ENCODE measurements around the gene TLL1. TPM values are rescaled to one million over a fixed set of nuclear protein-coding genes. Genes with fewer than 3 reads are reported as not detected.
A peak's percentile ranks its signal among the peaks of the same experiment; 100 is the strongest.

Gene TLL1
- total and polyA plus RNA-seq, 8 donors: 1.4 to 7.7 (median 3.9) TPM

DNA sequence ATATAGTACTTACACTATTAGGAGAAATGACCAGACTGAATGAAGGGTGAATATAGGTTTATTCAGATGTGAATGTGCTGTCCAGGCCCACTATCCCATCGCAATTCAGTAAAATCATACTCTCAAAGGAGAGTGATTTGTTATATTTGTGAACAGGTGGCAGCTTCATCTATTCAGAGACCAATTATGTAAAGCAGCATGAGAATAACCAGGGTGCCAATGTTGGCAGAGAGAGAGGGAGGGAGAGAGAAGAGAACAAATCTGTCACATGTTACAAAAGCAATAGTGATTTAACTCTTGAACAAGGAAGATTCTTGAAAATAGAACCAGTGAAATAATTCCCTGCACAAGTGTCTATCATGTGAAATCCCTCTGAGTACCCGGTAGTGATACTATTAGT is 38.9 kb upstream of the TLL1 start:
- ATAC-seq (no peak), DNase-seq (no peak)
- Histone ChIP-seq H3K4me3 (no peak overlapping the region), H3K4me1 (no peaks in the 10 kb centered on the region), H3K36me3 (no peaks in the 10 kb centered on the region), H3K27me3 (no peaks in the 10 kb centered on the region), H3K27ac (no peak overlapping the region), H3K9me3 (no peaks in the 10 kb centered on the region)
- intact Hi-C loops (cut with DNase I): no loop called here
- TF ChIP-seq, protein P1, sequence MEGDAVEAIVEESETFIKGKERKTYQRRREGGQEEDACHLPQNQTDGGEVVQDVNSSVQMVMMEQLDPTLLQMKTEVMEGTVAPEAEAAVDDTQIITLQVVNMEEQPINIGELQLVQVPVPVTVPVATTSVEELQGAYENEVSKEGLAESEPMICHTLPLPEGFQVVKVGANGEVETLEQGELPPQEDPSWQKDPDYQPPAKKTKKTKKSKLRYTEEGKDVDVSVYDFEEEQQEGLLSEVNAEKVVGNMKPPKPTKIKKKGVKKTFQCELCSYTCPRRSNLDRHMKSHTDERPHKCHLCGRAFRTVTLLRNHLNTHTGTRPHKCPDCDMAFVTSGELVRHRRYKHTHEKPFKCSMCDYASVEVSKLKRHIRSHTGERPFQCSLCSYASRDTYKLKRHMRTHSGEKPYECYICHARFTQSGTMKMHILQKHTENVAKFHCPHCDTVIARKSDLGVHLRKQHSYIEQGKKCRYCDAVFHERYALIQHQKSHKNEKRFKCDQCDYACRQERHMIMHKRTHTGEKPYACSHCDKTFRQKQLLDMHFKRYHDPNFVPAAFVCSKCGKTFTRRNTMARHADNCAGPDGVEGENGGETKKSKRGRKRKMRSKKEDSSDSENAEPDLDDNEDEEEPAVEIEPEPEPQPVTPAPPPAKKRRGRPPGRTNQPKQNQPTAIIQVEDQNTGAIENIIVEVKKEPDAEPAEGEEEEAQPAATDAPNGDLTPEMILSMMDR (IDR thresholded peaks at IDR 0.05): no peak

DNA sequence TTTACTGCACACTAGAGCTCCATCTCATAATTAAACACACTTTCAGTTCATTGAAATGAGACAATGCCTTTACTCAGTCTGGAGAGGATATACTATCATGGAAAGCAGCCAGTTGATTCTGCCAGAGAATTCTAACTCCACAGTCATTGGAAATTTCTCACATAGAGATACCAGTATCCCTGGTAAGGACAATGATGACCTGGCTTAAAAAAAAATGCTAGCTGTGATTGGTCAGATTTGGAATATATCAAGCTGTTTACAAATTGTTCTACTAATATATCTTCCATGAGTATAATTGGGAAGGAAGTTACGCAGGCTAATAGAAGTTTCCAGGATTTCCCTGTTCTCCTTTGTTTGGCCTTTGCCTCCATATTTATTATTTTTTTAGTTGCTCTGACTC is 34.5 kb upstream of the TLL1 start:
- Histone ChIP-seq H3K4me1 (no peaks in the 10 kb centered on the region), H3K27ac (peak overlapping the region in 1 of 2 donors; percentile 59), H3K36me3 (no peaks in the 10 kb centered on the region), H3K27me3 (no peaks in the 10 kb centered on the region), H3K9me3 (no peaks in the 10 kb centered on the region), H3K4me3 (no peak overlapping the region)
- intact Hi-C loops (cut with DNase I): no loop called here
- TF ChIP-seq, protein P1 (IDR thresholded peaks at IDR 0.05): no peak
- DNase-seq: peak in 1 of 4 donors; percentile 20
- peak; percentile 39 for ATAC-seq

DNA sequence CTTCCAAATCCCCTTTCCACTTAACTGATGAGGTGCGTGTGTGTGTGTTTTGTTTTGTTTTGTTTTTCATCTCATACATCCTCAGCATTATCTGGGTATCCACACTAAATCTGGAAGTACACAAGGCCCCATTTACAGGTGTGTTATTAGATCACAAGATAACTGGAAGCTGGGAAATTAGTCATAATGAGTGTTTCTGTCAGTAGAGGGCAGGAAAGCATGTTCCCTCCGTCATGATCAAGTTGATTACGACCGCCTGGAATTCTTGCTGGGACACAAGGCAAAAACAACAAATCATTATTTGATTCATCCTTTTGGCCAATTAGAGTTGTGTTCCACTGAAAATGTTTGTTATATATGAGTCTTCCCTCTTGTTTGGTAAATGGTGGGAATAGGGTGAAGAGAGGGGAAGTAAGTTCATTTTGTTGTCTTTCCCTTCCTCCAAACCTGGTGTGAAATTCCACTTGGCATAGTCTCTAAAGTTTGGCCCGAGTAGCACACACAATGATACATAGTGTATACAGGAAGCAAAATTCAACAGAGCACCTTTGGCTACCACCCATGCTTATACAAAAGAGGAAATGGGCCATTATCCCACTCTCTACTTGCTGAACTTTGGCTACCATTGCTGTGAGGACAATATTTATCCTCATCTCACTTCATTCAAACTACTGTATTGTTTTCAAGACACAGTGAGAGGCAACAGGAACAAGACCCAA is 33.3 kb upstream of the TLL1 start:
- DNase-seq (no peak), ATAC-seq (no peak)
- intact Hi-C loops (cut with DNase I): no loop called here
- H3K27me3 ChIP-seq: no peaks in the 10 kb centered on the region
- TF ChIP-seq, protein P1 (IDR thresholded peaks at IDR 0.05): no peak
- no peaks in the 10 kb centered on the region for H3K9me3 ChIP-seq
- peak overlapping the region in 1 of 2 donors; percentile 59 for H3K27ac ChIP-seq
- H3K4me3 ChIP-seq: no peak overlapping the region
- no peaks in the 10 kb centered on the region for H3K36me3 ChIP-seq
- no peaks in the 10 kb centered on the region for H3K4me1 ChIP-seq

DNA sequence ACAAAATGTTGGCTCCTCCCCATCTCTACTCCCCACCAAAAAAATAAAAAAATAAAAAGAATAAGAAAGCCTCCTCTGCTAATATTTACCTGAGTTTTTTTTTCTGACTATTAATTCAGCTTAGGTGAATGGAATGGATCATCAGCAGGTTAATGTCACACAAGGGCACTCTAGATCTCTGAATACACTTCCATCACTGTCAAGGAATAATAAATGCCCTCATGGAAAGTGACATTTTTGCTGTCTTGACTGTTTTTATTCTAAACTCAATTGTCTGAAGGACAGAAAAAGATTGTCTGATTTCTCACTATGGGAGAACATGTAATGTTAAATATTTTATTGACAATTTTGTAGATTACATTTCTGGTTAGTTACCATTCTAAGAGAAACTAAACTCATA is 30.4 kb upstream of the TLL1 start:
- no peaks in the 10 kb centered on the region for H3K4me1 ChIP-seq
- intact Hi-C loops (cut with DNase I): no loop called here
- no peaks in the 10 kb centered on the region for H3K27me3 ChIP-seq
- no peaks in the 10 kb centered on the region for H3K36me3 ChIP-seq
- TF ChIP-seq, protein P1 (IDR thresholded peaks at IDR 0.05): no peak
- no peaks in the 10 kb centered on the region for H3K9me3 ChIP-seq
- no peak for DNase-seq
- no peak overlapping the region for H3K4me3 ChIP-seq
- no peak for ATAC-seq
- no peak overlapping the region for H3K27ac ChIP-seq

DNA sequence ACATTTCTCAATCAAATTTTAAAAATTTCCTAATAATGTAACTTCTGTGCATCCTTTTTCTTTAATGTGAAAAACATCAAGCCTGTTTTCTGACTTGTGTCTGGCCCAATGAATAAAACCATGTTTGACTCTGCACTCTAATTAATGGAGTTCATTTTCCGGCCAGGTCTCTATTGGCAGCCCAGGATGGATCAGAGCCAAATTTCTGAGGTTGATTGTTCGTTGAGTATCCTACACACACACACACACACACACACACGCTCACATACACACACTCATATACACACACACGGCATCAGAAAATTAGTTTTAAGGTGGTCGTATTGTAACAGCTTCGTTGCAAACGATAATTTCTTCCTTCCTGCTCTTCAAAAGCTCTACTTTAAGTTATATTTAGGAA is 28.9 kb upstream of the TLL1 start:
- Histone ChIP-seq H3K4me3 (no peak overlapping the region), H3K4me1 (no peaks in the 10 kb centered on the region), H3K36me3 (no peaks in the 10 kb centered on the region), H3K27ac (no peak overlapping the region), H3K9me3 (no peaks in the 10 kb centered on the region), H3K27me3 (no peaks in the 10 kb centered on the region)
- TF ChIP-seq, protein P1 (IDR thresholded peaks at IDR 0.05): no peak
- DNase-seq (no peak), ATAC-seq (no peak)
- intact Hi-C loops (cut with DNase I): no loop called here

All from left lung (tissue), 10 donors.